ENCODE results near the gene MYOG.

GRCh38 chr1:203057911-203058675, 27.7 kb downstream of the MYOG start:
- TF ChIP-seq CTCF (IDR thresholded peaks at IDR 0.05) = no peak
- TF ChIP-seq POLR2AphosphoS5 (IDR thresholded peaks at IDR 0.05) = no peak
- TF ChIP-seq POLR2A (IDR thresholded peaks at IDR 0.05) = no peak
- no peak for TF ChIP-seq EP300 (IDR thresholded peaks at IDR 0.05)

All from suprapubic skin (tissue), 4 donors.